GM18508 (cell line): ENCODE data around the gene CA4.
"Not testable (repeated sequence)": the region's sequence is repeated elsewhere in the genome, so short reads cannot be mapped to it uniquely, and the experiment has no call there.

Source experiments
- ATAC-seq: cut with Tn5 transposase; IDR thresholded peaks from one replicate; pipeline ENCODE4 v1.9.1; 2021; ENCODE audit warnings: moderate number of reproducible peaks; ENCODE audit not compliant: insufficient read depth, unreplicated experiment

CA4 gene

GRCh38 chr17:60169921-60170817 lies 20.4 kb downstream of the CA4 start:
- no peak for ATAC-seq

- ATAC-seq = no peak
Observed at GRCh38 chr17:60170835-60171752, 21.3 kb downstream of the CA4 start.

GRCh38 chr17:60171753-60172079 lies 21.9 kb downstream of the CA4 start:
- ATAC-seq = no peak

- ATAC-seq = no peak
Observed at GRCh38 chr17:60173304-60173819, 23.6 kb downstream of the CA4 start.

GRCh38 chr17:60174035-60174434 lies 24.3 kb downstream of the CA4 start:
- no peak for ATAC-seq

- ATAC-seq = not testable (repeated sequence)
Observed at GRCh38 chr17:60174767-60175166, 25.0 kb downstream of the CA4 start.

GRCh38 chr17:60176763-60177162 lies 27.0 kb downstream of the CA4 start:
- ATAC-seq = not testable (repeated sequence)

- ATAC-seq = not testable (repeated sequence)
Observed at GRCh38 chr17:60178180-60178579, 28.4 kb downstream of the CA4 start.

GRCh38 chr17:60180380-60180779 lies 30.6 kb downstream of the CA4 start:
- not testable (repeated sequence) for ATAC-seq

- not testable (repeated sequence) for ATAC-seq
Observed at GRCh38 chr17:60186372-60186771, 36.6 kb downstream of the CA4 start.

GRCh38 chr17:60186846-60187745 lies 37.3 kb downstream of the CA4 start:
- not testable (repeated sequence) for ATAC-seq

- ATAC-seq = no peak
Observed at GRCh38 chr17:60188759-60189158, 39.0 kb downstream of the CA4 start.

- ATAC-seq = not testable (repeated sequence)
Observed at GRCh38 chr17:60190032-60190431, 40.3 kb downstream of the CA4 start.

GRCh38 chr17:60193032-60193431 lies 43.3 kb downstream of the CA4 start:
- not testable (repeated sequence) for ATAC-seq

- no peak for ATAC-seq
Observed at GRCh38 chr17:60193482-60193881, 43.7 kb downstream of the CA4 start.

- not testable (repeated sequence) for ATAC-seq
Observed at GRCh38 chr17:60194141-60194540, 44.4 kb downstream of the CA4 start.

GRCh38 chr17:60198630-60199029 lies 48.9 kb downstream of the CA4 start:
- not testable (repeated sequence) for ATAC-seq

GRCh38 chr17:60205782-60206181 lies 56.0 kb downstream of the CA4 start:
- ATAC-seq = not testable (repeated sequence)

- ATAC-seq = not testable (repeated sequence)
Observed at GRCh38 chr17:60208302-60208701, 58.5 kb downstream of the CA4 start.
